Right hindlimb (tissue), 1 donor: Measurements from ENCODE around the gene CCL13.
"Not testable (repeated sequence)": the region's sequence is repeated elsewhere in the genome, so short reads cannot be mapped to it uniquely, and the experiment has no call there.

Source experiments
- DNase-seq: peaks from one replicate; pipeline ENCODE4 v3.0.0-alpha.2; 2018

The CCL13 gene

GRCh38 chr17:34356194-34356593, at the start of gene CCL13:
TSS of gene CCL13 (plus strand) at chr17:34356480. CDS start at chr17:34356527, 47 bp downstream.
- DNase-seq, result no peak

- peak; percentile 33 for DNase-seq
These were observed 49.2 kb upstream of the CCL13 start for GRCh38 chr17:34307110-34307509.

- no peak for DNase-seq
These were observed 47.9 kb upstream of the CCL13 start for GRCh38 chr17:34308371-34308770.

- DNase-seq, result no peak
These were observed 45.0 kb upstream of the CCL13 start for GRCh38 chr17:34311291-34311690.

- no peak for DNase-seq
These were observed 44.2 kb upstream of the CCL13 start for GRCh38 chr17:34312080-34312479.

- no peak for DNase-seq
These were observed 43.1 kb upstream of the CCL13 start for GRCh38 chr17:34313164-34313563.

- DNase-seq, result peak; percentile 38
These were observed 42.0 kb upstream of the CCL13 start for GRCh38 chr17:34314279-34314678.

- no peak for DNase-seq
These were observed 37.8 kb upstream of the CCL13 start for GRCh38 chr17:34318474-34318873.

GRCh38 chr17:34319039-34319483, 37.2 kb upstream of the CCL13 start, which contains the start of gene CCL8:
TSS of gene CCL8 (plus strand) at chr17:34319435. CDS start at chr17:34319502, 67 bp downstream.
- no peak for DNase-seq

GRCh38 chr17:34321964-34322363, 34.3 kb upstream of the CCL13 start:
- DNase-seq, result no peak

- DNase-seq, result not testable (repeated sequence)
These were observed 28.7 kb upstream of the CCL13 start for GRCh38 chr17:34327580-34327979.

- DNase-seq, result no peak
These were observed 18.6 kb upstream of the CCL13 start for GRCh38 chr17:34337701-34338100.

GRCh38 chr17:34339138-34339770, 17.0 kb upstream of the CCL13 start:
- DNase-seq, result no peak

- DNase-seq, result no peak
These were observed 14.4 kb upstream of the CCL13 start for GRCh38 chr17:34341916-34342315.

- DNase-seq, result no peak
These were observed 9.2 kb upstream of the CCL13 start for GRCh38 chr17:34347063-34347462.

GRCh38 chr17:34349751-34350150, 6.5 kb upstream of the CCL13 start:
- no peak for DNase-seq

- no peak for DNase-seq
These were observed 5.2 kb upstream of the CCL13 start for GRCh38 chr17:34351096-34351495.

GRCh38 chr17:34352191-34352590, 4.1 kb upstream of the CCL13 start:
- DNase-seq, result no peak

GRCh38 chr17:34354637-34355036, 1.6 kb upstream of the CCL13 start:
- no peak for DNase-seq

- no peak for DNase-seq
These were observed 1.1 kb downstream of the CCL13 start for GRCh38 chr17:34357398-34357797.

GRCh38 chr17:34358631-34359030, 2.4 kb downstream of the CCL13 start:
- no peak for DNase-seq

- DNase-seq, result no peak
These were observed 4.5 kb downstream of the CCL13 start for GRCh38 chr17:34360601-34361270.

- peak; percentile 92 for DNase-seq
These were observed 5.3 kb downstream of the CCL13 start for GRCh38 chr17:34361478-34362061.

- no peak for DNase-seq
These were observed 6.9 kb downstream of the CCL13 start, which contains the start of gene CCL1 for GRCh38 chr17:34363183-34363661. TSS of gene CCL1 (minus strand) at chr17:34363233. CDS start at chr17:34363161, 72 bp downstream.
